Subcutaneous adipose tissue (tissue), 4 donors: ENCODE data around the gene DOCK2. TPM values are rescaled to one million over a fixed set of nuclear protein-coding genes. Genes with fewer than 3 reads are reported as not detected.

Experiments used
- total RNA-seq, 4 donors: library from RNA; depleted of rRNA; stranded (reverse); fragments of >200 nt; gene quantifications; one replicate each; pipeline ENCODE4 v1.1.0, GENCODE V29; 2016
- TF ChIP-seq, protein P1 (sequence below): fragments of 450-650 bp; IDR thresholded peaks from one replicate; pipeline ENCODE4 v1.5.1; 2016; ENCODE audit warnings: low read depth, mild to moderate bottlenecking, control low read depth, antibody characterized with exemption, moderate library complexity

DOCK2 gene
- total RNA-seq, 4 donors from 2014 or later, result 23.9 to 101 (median 51.1) TPM

DNA sequence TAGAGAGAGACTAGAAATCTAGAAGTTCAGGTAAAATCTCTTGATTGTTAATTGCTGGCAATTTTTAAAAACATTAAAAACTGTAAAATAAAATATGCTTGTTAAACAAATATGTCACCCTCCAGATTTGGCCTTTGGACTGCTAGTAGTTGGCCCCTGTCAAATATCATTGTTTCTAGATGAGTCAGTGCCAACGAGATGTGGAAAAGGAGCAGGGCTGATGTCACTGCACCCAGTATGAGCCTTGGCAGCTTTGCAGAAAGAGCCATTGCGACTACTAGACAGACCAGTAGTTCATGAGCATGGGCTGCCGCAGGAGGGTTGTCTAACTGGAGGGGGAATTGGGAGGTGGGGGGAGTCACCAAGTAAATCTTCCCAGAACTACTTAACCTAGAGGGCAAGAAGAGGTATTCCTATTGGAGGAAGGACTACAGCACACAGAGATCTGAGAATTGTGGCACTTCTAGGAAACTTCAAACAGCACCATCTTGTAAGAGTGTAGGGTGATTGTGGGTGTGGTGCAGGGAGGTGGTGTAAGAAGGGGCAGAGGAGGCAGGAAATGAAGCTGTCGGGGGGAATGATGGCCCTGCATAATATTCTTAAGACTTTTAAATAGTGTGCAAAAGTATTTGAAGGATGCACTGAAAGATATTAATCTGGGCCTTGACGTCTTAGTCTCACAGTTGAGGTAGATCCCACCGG is 7.1 kb upstream of the DOCK2 start:
- TF ChIP-seq, protein P1, sequence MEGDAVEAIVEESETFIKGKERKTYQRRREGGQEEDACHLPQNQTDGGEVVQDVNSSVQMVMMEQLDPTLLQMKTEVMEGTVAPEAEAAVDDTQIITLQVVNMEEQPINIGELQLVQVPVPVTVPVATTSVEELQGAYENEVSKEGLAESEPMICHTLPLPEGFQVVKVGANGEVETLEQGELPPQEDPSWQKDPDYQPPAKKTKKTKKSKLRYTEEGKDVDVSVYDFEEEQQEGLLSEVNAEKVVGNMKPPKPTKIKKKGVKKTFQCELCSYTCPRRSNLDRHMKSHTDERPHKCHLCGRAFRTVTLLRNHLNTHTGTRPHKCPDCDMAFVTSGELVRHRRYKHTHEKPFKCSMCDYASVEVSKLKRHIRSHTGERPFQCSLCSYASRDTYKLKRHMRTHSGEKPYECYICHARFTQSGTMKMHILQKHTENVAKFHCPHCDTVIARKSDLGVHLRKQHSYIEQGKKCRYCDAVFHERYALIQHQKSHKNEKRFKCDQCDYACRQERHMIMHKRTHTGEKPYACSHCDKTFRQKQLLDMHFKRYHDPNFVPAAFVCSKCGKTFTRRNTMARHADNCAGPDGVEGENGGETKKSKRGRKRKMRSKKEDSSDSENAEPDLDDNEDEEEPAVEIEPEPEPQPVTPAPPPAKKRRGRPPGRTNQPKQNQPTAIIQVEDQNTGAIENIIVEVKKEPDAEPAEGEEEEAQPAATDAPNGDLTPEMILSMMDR, result no peak

GRCh38 chr5:169631360-169631759 is 5.7 kb upstream of the DOCK2 start:
- TF ChIP-seq, protein P1, result no peak

GRCh38 chr5:169632946-169633345 is 4.1 kb upstream of the DOCK2 start:
- TF ChIP-seq, protein P1, result no peak

GRCh38 chr5:169634606-169635005 is 2.5 kb upstream of the DOCK2 start:
- TF ChIP-seq, protein P1, result no peak

GRCh38 chr5:169635936-169636335 is 1.1 kb upstream of the DOCK2 start:
- TF ChIP-seq, protein P1, result no peak

- TF ChIP-seq, protein P1, result no peak
Measured at GRCh38 chr5:169636477-169637084, 494 bp upstream of the DOCK2 start.

DNA sequence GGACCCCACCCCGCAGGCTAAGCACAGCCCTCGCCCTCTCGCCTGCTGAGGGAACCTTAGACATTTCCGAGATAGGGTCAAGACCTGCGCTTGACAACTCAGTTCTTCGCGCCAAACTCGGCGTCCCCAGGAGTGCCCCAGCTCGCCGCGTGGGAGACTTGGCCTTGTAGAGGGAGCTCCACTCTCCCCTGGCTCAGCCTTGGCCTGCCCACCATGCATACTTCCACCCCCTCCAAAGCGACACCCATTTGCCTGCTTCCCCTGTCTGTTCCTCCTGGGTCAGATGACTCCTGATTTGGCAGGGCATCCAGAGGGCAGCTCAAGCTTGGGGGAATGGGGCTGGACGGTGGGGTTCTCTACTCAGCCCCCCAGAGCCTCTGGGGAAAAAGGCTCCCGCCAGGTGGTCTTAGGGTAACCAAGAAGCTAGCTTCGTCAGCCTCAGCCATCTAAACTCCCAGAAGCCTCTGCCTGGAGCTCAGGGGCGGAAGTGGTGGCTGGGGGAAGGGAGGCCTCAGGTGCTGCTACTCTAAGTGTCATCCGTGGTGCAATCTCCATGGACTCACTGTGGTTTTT is 560 bp downstream of the DOCK2 start:
- TF ChIP-seq, protein P1, result no peak
